Hematopoietic multipotent progenitor cell treated with erythropoietin and hydrocortisone succinate and interleukin-3 and kit ligand, for 17 days (in vitro differentiated cells): Measurements from ENCODE around the gene PRTFDC1.

Experiments used
- DNase-seq: peaks from one replicate; pipeline ENCODE4 v3.0.0-alpha.2; 2015; ENCODE audit warnings: low spot score

The PRTFDC1 gene

DNA sequence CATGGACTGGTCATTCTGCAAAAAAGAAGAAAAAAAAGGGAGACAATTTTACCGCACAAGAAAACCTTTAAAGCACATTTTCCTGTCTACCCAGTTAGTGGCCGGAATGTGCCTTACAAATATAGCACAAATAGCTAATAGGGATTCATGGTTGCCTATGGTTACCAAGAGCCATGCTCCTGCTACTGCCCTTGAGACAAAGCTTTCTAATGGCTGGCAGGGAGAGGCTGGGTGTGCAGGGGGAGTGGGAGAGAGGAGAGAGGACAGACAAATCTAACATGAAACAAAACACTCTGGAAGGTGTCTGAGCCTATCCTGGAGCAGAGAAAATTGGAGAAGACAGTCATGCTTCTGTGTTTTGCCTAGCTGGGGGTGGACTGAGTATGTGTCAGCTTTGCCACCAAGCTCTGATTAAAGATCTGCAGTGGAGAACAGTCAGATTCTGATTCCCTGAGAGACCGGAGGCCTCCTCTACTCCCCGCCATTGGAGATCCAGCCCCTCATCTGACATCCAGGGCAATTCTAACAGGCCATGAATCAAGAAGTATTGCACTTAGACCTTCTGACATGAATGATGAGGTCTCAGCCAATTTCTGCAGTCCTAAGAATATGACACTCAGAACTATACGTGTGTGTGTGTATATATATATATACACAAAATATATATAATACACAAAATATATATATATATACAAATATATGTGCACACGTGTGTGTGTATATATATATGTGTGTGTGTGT, 80.2 kb downstream of the PRTFDC1 start:
- no peak for DNase-seq

DNA sequence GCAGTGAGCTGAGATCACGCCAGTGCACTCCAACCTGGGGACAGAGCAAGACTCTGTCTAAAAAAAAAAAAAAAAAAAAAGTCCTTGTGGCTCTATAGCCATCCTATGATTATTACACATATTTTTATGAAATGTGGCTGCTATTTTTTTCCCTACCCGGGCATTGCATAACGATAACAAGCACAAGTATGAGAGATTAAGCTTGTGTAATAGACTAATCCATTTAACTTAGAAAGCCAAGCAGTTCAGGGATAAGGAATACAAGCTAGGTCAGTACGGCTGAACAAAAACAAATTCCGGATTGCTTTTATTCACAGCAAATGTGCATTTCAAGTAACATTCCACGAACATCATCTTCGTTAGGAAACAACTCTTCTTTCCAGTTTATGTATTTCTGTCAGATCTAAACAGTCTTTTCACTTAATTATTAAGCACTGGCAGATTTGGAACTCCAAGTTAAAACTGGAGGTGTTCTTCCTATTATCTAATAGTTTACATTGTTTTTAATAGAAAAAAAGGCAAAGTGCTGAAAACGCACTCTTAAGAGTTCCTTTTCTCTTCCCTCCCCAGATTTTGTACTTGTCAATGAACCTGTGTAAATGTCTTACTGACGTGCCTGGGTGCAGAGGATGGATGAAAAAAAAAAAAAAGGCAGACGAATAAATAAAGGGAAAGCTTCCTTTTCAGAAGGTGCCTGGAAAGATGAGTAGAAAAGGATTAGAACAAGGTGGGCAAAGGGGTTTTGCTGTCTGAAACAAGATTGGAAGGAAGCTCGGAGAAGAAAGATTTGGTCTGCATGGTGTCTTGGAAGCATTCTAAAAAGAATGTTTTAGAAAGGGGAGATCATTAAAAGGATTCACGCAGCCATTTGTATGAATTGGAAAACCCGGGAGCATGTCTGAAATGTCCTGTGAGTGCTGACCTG, 81.1 kb downstream of the PRTFDC1 start:
- DNase-seq = no peak

DNA sequence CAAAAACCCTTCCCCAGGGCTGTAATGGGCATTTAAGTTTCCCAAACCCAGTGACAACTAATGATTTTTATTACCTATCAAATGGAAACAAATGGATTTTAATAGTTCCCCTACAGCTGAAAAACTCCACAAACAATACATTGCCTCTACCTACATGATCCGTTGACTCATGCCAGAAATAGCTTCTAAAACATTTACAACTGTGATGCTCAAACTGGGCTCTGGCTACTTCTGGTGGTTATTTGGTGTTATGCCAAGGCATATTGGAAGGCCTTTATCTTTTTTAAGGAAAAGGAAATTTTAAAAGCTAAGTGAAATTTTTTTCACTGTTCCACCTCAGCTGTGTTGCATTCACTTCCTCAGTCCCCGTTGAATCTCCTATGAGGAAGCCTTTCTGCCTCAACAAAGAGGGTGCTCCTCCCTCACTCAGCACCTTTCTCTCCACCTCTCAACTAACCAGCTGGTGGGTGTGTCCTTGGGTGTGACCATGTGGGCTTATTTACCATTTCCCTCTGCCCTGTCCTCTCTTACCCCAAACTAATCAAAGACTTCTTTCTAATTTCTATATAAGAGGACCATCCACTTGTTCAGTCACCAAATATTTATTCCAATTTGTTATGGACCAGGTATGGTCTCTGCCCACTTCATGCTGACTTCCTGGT, 82.9 kb downstream of the PRTFDC1 start:
- no peak for DNase-seq

DNA sequence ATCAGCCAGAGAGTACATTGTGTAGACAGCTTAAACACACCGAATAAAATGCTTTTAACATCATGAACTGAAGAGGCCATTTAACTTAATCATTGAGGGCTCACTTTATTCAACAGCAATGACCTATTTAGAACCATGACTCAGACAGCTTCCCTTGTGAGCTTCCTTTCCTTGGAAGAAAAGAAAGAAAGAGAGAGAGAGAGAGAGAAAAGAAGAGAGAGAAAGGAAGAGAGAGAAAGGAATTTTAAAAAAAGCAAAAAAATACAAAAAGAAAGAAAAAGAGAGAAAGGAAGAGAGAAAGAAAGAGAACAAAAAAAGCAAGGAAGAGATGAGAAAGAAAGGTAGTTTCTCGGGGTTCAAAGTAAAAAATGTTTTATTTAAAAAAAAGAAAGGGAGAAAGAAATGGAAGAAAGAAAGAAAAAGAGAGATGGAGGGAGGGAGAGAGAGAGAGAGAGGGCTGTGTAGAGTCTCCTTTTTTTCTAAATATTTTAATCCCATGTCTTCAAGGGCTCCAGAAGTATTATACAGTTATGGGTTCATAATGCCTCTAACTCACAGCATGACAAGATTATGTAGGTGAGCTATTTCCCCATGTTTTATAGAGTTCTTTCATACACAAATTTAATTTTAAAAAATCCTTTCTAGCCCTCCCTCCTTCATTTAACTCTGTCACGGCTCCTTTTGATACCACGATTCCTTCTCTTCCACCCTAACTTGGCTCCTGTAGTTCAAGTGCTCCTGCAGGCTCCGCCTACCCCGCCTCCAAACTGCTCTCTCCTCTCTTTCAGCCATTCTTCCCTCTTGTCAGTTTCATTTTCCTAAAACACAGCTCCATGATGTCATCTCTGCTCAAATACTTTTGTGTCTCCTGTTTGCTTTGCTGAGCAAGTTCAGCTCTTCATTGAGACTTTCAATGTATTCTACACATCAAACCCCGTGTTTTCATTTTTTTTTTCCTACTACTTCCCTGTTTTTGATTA, 85.5 kb downstream of the PRTFDC1 start:
- no peak for DNase-seq

- no peak for DNase-seq
These were observed 86.6 kb downstream of the PRTFDC1 start for GRCh38 chr10:24865783-24866182.

DNA sequence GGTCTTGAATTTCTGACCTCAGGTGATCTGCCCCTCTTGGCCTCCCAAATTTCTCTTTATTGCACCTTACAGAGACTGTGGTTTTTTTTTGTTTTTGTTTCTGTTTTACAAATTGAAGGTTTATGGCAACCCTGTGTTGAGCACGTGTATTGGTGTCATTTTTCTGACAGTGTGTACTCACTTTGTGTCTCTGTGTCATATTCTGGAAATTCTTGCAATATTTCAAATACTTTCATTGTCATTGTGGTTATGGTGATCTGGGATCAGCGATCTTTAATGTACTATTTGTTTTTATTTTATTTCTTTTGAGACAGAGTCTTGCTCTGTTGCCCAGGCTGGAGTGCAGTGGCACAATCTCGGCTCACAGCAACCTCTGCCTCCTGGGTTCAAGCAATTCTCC, 89.8 kb downstream of the PRTFDC1 start:
- DNase-seq = no peak

DNA sequence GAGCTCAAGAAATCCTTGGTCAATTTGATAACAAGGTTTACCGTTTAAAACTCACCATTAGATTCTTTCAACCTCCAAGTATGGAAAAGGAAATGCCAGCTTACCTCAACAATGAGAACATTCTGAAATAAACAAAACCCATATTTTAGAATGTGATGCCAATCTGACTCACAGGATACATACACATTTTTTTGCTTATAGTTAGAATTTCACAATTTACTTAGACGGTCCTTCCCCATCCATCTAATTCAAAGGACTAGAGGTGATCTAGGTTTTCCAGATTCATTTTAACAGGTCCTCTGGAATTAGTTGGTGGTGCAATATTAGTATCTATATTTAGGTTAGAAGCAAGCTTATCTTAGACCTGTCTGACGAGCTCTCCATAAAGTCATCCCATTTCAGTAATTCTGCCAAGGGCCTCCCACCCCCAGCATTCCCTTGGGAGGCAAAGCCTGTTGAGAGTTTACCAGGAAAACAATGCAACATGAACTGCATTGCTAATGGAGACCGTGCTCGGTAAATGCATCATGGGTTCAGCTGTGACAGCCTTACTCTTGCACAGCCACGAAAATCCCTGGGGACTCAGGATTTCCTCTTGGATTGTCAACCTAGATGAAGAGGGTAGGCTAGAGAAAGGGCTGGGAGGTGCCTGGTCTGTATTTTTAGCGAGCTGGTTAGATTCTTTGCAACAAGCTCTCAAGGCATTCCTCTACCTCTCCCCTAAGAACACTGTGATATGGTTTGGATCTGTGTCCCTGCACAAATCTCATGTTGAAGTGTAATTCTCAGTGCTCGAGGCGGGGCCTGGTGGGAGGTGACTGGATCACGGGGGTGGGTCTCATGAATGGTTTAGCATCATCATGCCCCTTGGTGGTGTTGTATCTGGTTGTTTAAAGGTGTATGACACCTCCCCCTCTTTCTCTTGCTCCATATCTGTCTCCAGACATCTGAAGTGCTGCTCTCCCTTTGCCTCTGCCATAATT, 93.8 kb downstream of the PRTFDC1 start:
- no peak for DNase-seq

- DNase-seq = no peak
These were observed 95.2 kb downstream of the PRTFDC1 start for GRCh38 chr10:24857031-24857725.

- DNase-seq = no peak
These were observed 98.2 kb downstream of the PRTFDC1 start for GRCh38 chr10:24854256-24854655.

DNA sequence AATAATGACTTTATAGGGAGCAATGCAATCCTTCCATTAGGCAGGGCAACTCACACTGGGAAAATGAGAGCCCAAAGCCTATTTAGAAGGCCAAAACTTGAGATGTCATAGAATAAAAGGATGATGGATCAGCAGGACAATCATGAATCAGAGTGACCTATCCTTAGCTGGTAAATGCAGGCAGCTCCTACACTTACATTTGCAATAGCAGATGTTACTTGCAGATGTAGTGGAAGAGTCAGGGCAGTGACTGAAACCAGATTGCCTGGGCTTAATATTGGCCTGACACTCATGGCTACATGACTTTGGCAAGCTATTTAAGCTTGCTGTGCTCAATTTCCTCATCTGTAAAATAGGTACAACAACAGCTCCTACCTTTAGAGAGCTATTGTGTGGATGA, 98.7 kb downstream of the PRTFDC1 start:
- DNase-seq = no peak

DNA sequence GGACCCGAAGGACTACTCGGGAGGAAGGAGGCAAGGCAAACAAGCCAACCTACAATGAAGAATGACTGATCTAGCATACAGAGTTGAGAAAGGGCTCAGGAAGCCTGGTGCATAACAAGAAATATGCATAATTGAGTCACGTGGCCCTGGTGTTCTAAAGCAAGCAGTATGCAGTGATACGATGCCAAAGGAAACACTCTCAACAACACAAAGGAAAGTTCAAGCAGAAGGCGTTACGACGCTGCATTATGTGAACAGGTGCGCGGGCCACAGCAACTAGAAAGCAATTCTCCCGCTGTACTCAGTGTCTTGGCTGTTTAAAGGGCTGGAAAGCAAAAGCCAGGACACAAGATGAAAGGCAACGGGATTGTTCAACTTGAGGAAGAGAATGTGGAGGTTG, 100.8 kb downstream of the PRTFDC1 start:
- DNase-seq = no peak

DNA sequence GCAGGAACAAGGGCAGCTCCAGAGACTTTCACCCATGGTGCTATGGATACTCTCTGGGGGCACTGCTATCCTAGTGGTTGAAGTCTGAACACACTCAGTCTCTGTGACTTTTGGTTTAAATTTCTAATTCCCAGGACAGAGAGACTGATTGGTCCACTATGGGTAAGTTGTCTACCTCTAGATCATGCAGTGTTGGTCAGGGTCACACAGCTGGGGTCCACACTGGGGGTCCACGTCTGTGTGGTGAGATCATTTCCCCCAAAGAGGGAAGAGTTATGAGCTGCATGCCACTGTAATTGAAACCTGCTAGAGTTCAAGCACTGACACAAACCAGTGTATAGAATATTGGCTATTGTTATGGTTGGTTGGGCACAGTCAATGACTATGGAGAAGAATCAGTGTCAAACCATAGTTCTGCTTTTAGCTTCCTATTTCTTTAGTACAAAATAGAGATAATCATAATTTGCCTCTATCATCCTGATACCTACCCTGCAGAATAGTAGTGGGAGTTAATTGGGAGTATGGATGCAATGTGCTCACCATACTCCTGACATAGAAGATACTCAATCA, 101.6 kb downstream of the PRTFDC1 start:
- DNase-seq = no peak

- no peak for DNase-seq
These were observed 102.7 kb downstream of the PRTFDC1 start for GRCh38 chr10:24849501-24850299.

DNA sequence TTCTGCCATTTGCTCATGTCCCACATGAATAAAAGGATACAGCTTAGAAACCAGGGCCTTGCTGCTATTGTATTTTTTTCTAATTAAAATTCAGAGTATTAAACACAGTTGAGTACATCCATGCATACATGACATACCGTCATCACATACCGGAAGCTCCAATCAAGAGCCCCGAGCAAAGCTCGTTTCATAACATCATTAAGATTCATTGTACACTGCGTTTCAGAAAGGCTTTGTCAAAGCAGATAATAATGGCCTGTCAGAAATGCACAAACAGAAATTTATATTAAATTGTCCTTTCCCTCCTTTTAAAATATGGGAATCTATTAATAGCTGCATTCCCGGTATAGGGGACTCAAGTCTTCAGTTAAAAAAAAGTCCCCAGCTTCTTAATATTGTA, 103.4 kb downstream of the PRTFDC1 start:
- DNase-seq = no peak

- no peak for DNase-seq
These were observed 104.2 kb downstream of the PRTFDC1 start for GRCh38 chr10:24848195-24848594.

GRCh38 chr10:24847112-24848070, 105.0 kb downstream of the PRTFDC1 start:
- DNase-seq = no peak

DNA sequence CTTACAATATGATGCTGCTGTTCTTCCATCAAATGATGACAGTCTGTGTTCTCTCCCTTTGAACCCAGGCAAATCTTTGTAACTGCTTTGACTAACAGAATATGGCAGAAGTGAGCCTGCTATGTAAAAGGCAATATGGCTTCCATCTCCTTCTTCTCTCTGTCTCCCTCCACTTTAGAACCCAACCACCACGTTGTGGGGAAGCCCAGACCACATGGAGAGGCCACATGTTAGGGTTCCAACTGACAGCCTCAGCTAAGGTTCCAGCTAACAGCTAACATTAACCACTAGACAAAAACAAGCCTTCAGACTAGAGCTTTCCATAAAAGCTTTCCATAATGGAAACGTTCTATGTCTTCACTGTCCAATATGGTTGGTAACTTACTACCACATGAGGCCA, 107.7 kb downstream of the PRTFDC1 start:
- no peak for DNase-seq
